Activated naive CD4-positive, alpha-beta T cell treated with anti-CD3 and anti-CD28 coated beads, Interleukin-2, amount 10 ng/mL, durations not matched to agents 7 days and 5 days (primary cell): Measurements from ENCODE around the gene HABP4.
"Not testable (repeated sequence)": the region's sequence is repeated elsewhere in the genome, so short reads cannot be mapped to it uniquely, and the experiment has no call there.

Experiments used
- CTCF ChIA-PET: fragments of 350-600 bp; sonication (Branson Sonifier 250); formaldehyde crosslinking; loops from one replicate; lab custom pipeline; 2021; ENCODE audit warnings: antibody characterized with exemption; lab: Charles Lee
- DNase-seq: peaks from one replicate; pipeline ENCODE4 v3.0.0-alpha.2; 2020
- H3K27ac Mint-ChIP-seq: one replicate; pipeline ENCODE4 v1.8.0; 2021; ENCODE audit warnings: mild to moderate bottlenecking, moderate library complexity, mixed read lengths
- H3K27me3 Mint-ChIP-seq: one replicate; pipeline ENCODE4 v1.8.0; 2021; ENCODE audit warnings: mild to moderate bottlenecking, mixed read lengths
- H3K36me3 Mint-ChIP-seq: one replicate; pipeline ENCODE4 v1.8.0; 2021; ENCODE audit warnings: mixed read lengths
- H3K4me1 Mint-ChIP-seq: one replicate; pipeline ENCODE4 v1.8.0; 2021; ENCODE audit warnings: mixed read lengths
- H3K4me3 Mint-ChIP-seq: one replicate; pipeline ENCODE4 v1.8.0; 2021; ENCODE audit warnings: mild to moderate bottlenecking, moderate library complexity, mixed read lengths
- H3K9me3 Mint-ChIP-seq: one replicate; pipeline ENCODE4 v1.8.0; 2021; ENCODE audit warnings: mixed read lengths

Gene HABP4

GRCh38 chr9:96502539-96503373 lies 52.8 kb downstream of the HABP4 start:
- DNase-seq, result no peak
- no peaks in the 10 kb centered on the region for H3K4me1 Mint-ChIP-seq
- H3K4me3 Mint-ChIP-seq, result no peak overlapping the region
- CTCF ChIA-PET, result no interaction called here
- H3K36me3 Mint-ChIP-seq, result no peaks in the 10 kb centered on the region
- H3K27me3 Mint-ChIP-seq, result peaks cover 9% of the 10 kb centered on the region
- H3K27ac Mint-ChIP-seq, result no peak overlapping the region
- no peaks in the 10 kb centered on the region for H3K9me3 Mint-ChIP-seq

DNA sequence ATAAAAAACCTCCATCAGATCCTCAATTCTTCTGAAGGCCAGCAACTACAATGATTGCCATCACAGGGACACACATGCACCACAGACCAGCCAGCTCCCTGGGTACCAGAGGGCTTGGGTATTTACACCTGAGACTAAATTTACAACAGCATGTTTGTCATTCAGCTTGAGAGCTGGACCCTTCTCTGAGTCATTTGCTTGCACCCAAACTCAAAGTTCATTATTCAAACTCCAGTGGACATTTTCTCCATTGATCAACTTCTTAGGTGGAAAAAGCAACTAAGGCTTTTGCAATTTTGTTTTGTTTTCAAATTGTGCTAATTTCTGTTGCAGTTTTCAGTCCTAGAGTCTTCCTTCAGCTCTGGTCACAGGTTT lies 53.4 kb downstream of the HABP4 start:
- H3K36me3 Mint-ChIP-seq, H3K27me3 Mint-ChIP-seq, CTCF ChIA-PET, DNase-seq, H3K4me1 Mint-ChIP-seq, H3K4me3 Mint-ChIP-seq, H3K27ac Mint-ChIP-seq, H3K9me3 Mint-ChIP-seq: not testable (repeated sequence)

- Mint-ChIP-seq H3K27me3 (peaks cover 7% of the 10 kb centered on the region), H3K36me3 (no peaks in the 10 kb centered on the region), H3K9me3 (no peaks in the 10 kb centered on the region), H3K4me3 (no peak overlapping the region), H3K4me1 (no peaks in the 10 kb centered on the region), H3K27ac (no peak overlapping the region)
- CTCF ChIA-PET, result no interaction called here
- DNase-seq, result no peak
Observed at GRCh38 chr9:96503918-96504317, 53.9 kb downstream of the HABP4 start.

GRCh38 chr9:96505316-96505991 lies 55.5 kb downstream of the HABP4 start:
- CTCF ChIA-PET, result no interaction called here
- no peak for DNase-seq
- Mint-ChIP-seq H3K27me3 (peaks cover 4% of the 10 kb centered on the region), H3K36me3 (no peaks in the 10 kb centered on the region), H3K27ac (no peak overlapping the region), H3K4me1 (peaks cover 4% of the 10 kb centered on the region), H3K9me3 (no peaks in the 10 kb centered on the region), H3K4me3 (no peak overlapping the region)

- Mint-ChIP-seq H3K4me3 (no peak overlapping the region), H3K4me1 (peaks cover 4% of the 10 kb centered on the region)
- CTCF ChIA-PET, result no interaction called here
Observed at GRCh38 chr9:96508227-96508940, 58.4 kb downstream of the HABP4 start.

DNA sequence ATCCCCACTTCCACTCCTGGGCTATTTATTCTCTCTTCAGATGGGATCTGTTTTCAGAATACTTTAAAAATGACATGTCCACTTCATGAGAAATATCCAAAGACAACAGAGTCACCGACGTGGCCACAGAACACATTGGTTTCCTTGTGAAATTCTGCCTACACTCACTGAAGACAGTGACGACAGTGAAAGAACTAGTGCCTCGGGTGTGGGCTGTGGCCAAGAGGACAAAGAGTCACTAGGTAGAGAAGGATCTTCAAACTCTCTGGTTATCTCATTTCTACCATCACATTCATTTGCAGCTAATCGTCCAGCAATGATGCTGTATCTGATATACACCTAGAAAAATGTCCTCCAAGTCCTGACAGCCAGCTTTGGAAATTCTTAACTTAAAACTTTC lies 59.1 kb downstream of the HABP4 start:
- H3K27me3 Mint-ChIP-seq, result peaks cover 4% of the 10 kb centered on the region
- DNase-seq, result no peak
- no peak overlapping the region for H3K27ac Mint-ChIP-seq
- CTCF ChIA-PET, result no interaction called here
- no peaks in the 10 kb centered on the region for H3K36me3 Mint-ChIP-seq
- peaks cover 4% of the 10 kb centered on the region for H3K4me1 Mint-ChIP-seq
- no peak overlapping the region for H3K4me3 Mint-ChIP-seq
- no peaks in the 10 kb centered on the region for H3K9me3 Mint-ChIP-seq

More at GRCh38 chr9:96508227-96508940, 58.4 kb downstream of the HABP4 start:
- peaks cover 4% of the 10 kb centered on the region for H3K27me3 Mint-ChIP-seq
- H3K36me3 Mint-ChIP-seq, result no peaks in the 10 kb centered on the region
- H3K27ac Mint-ChIP-seq, result no peak overlapping the region
- no peaks in the 10 kb centered on the region for H3K9me3 Mint-ChIP-seq
- no peak for DNase-seq

- no peak for DNase-seq
- Mint-ChIP-seq H3K27me3 (no peaks in the 10 kb centered on the region), H3K9me3 (no peaks in the 10 kb centered on the region), H3K27ac (peak overlapping the region; percentile 60), H3K4me1 (peaks cover 4% of the 10 kb centered on the region), H3K4me3 (no peak overlapping the region), H3K36me3 (no peaks in the 10 kb centered on the region)
- CTCF ChIA-PET, result no interaction called here
Observed at GRCh38 chr9:96509848-96510247, 59.9 kb downstream of the HABP4 start.

DNA sequence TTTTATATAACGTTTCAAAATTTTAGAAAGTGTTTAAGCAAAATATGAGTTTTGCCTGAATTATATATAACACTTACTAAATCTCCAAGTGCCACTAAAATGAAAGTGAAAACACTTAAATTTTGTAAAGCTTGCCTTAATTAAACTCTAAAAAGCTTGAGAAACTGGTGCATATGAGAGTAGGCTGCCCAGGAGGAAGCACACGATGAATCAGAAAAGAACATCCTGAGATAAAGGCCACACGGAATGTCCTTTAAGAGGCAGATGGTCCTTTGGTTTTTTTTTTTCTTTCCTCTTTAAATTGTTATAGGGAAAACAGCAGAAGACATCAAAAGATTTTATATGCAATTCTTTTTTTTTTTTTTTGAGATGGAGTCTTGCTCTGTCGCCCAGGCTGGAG lies 60.3 kb downstream of the HABP4 start:
- no peak for DNase-seq
- H3K27me3 Mint-ChIP-seq, result no peaks in the 10 kb centered on the region
- CTCF ChIA-PET, result no interaction called here
- H3K9me3 Mint-ChIP-seq, result no peaks in the 10 kb centered on the region
- H3K36me3 Mint-ChIP-seq, result no peaks in the 10 kb centered on the region
- H3K4me1 Mint-ChIP-seq, result peaks cover 4% of the 10 kb centered on the region
- H3K27ac Mint-ChIP-seq, result no peak overlapping the region
- no peak overlapping the region for H3K4me3 Mint-ChIP-seq

DNA sequence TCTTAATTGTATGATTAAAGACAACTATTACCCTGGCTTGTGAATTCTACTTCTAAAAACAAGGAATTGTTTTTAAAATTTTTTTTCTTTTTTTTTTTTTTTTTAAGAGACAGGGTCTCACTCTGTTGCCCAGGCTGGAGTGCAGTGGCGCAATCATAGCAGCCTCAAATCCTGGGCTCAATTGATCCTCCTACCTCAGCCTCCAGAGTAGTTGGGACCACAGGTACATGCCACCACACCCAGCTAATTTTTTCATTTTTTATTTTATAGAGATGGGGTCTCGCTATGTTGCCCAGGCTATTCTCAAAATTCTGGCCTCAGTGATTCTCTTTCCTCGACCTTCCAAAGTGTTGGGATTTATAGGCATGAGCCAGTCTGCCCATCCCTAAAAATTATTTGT lies 62.3 kb downstream of the HABP4 start:
- CTCF ChIA-PET, result no interaction called here
- Mint-ChIP-seq H3K4me3 (no peak overlapping the region), H3K27ac (no peak overlapping the region), H3K9me3 (no peaks in the 10 kb centered on the region), H3K4me1 (peaks cover 4% of the 10 kb centered on the region), H3K36me3 (no peaks in the 10 kb centered on the region), H3K27me3 (no peaks in the 10 kb centered on the region)
- DNase-seq, result no peak

GRCh38 chr9:96513622-96514021 lies 63.7 kb downstream of the HABP4 start:
- no peak overlapping the region for H3K4me3 Mint-ChIP-seq
- H3K4me1 Mint-ChIP-seq, result peaks cover 4% of the 10 kb centered on the region
- CTCF ChIA-PET, result no interaction called here
- no peak overlapping the region for H3K27ac Mint-ChIP-seq
- DNase-seq, result no peak
- no peaks in the 10 kb centered on the region for H3K27me3 Mint-ChIP-seq
- H3K36me3 Mint-ChIP-seq, result no peaks in the 10 kb centered on the region
- no peaks in the 10 kb centered on the region for H3K9me3 Mint-ChIP-seq

- DNase-seq, result no peak
- no peak overlapping the region for H3K27ac Mint-ChIP-seq
Observed at GRCh38 chr9:96514108-96514799, 64.3 kb downstream of the HABP4 start.

DNA sequence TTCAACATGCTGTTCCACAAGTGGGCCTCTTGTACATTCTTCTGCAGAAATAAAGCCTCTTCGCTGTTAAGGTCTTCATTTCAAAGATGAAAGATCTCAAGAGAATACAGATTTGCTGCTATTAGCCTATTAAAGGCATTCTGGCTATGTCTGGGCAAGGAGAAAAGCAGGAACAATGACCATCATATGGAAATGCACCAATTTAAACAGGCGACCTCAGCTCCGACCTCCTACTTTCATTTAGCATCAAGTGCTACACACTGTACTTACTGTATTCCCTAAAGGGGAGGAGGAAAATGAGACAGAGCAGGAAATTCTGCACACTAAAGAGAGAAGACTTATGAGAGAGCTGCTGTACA lies 64.8 kb downstream of the HABP4 start:
- Mint-ChIP-seq H3K36me3 (no peaks in the 10 kb centered on the region), H3K9me3 (no peaks in the 10 kb centered on the region), H3K4me3 (no peak overlapping the region), H3K27me3 (no peaks in the 10 kb centered on the region), H3K27ac (no peak overlapping the region), H3K4me1 (peaks cover 4% of the 10 kb centered on the region)
- CTCF ChIA-PET, result no interaction called here
- DNase-seq, result no peak

More at GRCh38 chr9:96514108-96514799, 64.3 kb downstream of the HABP4 start:
- no peaks in the 10 kb centered on the region for H3K27me3 Mint-ChIP-seq
- H3K9me3 Mint-ChIP-seq, result no peaks in the 10 kb centered on the region
- peaks cover 4% of the 10 kb centered on the region for H3K4me1 Mint-ChIP-seq
- H3K36me3 Mint-ChIP-seq, result no peaks in the 10 kb centered on the region
- CTCF ChIA-PET, result no interaction called here
- H3K4me3 Mint-ChIP-seq, result no peak overlapping the region

GRCh38 chr9:96515621-96516470 lies 65.9 kb downstream of the HABP4 start:
- no peaks in the 10 kb centered on the region for H3K4me1 Mint-ChIP-seq
- no peak for DNase-seq
- no peak overlapping the region for H3K27ac Mint-ChIP-seq
- H3K36me3 Mint-ChIP-seq, result no peaks in the 10 kb centered on the region
- no peaks in the 10 kb centered on the region for H3K9me3 Mint-ChIP-seq
- H3K4me3 Mint-ChIP-seq, result no peak overlapping the region
- H3K27me3 Mint-ChIP-seq, result no peaks in the 10 kb centered on the region
- CTCF ChIA-PET, result interaction anchor here (0.6 kb wide), 1 partner anchor 14 kb away, joined by 3 read pairs; no protein-coding TSS in a partner anchor
